KMS-11 (cell line): ENCODE measurements around the gene METAP1D.

Experiments
- H2AFZ ChIP-seq: fragments of 200-600 bp; sonication (generic); 2 replicates; pipeline ENCODE4 v1.6.1; 2016; ENCODE audit warnings: antibody characterized with exemption, mixed run types, low read depth
- H3K27ac ChIP-seq: fragments of 200-600 bp; sonication (generic); 2 replicates; pipeline ENCODE4 v1.6.1; 2016; ENCODE audit warnings: mild to moderate bottlenecking, mixed run types
- H3K27me3 ChIP-seq: fragments of 200-600 bp; sonication (generic); 2 replicates; pipeline ENCODE4 v1.6.1; 2017; ENCODE audit warnings: mild to moderate bottlenecking, low read depth, mixed run types, moderate library complexity; ENCODE audit not compliant: insufficient read depth
- H3K36me3 ChIP-seq: fragments of 200-600 bp; sonication (generic); 2 replicates; pipeline ENCODE4 v1.6.1; 2017; ENCODE audit warnings: mild to moderate bottlenecking, mixed run types; ENCODE audit not compliant: insufficient read depth
- H3K4me1 ChIP-seq: fragments of 200-600 bp; sonication (generic); 2 replicates; pipeline ENCODE4 v1.6.1; 2016; ENCODE audit warnings: mild to moderate bottlenecking, low read depth, mixed run types; ENCODE audit not compliant: poor library complexity, severe bottlenecking
- H3K4me2 ChIP-seq: fragments of 200-600 bp; sonication (generic); 2 replicates; pipeline ENCODE4 v1.7.0; 2016; ENCODE audit warnings: mild to moderate bottlenecking, mixed run types
- H3K4me3 ChIP-seq: fragments of 200-600 bp; sonication (generic); IDR thresholded peaks from 2 replicates; pipeline ENCODE4 v1.6.1; 2017; ENCODE audit warnings: low read depth, low read length, mixed read lengths; ENCODE audit not compliant: insufficient read depth
- H3K79me2 ChIP-seq: fragments of 200-600 bp; sonication (generic); 2 replicates; pipeline ENCODE4 v1.6.1; 2016; ENCODE audit warnings: low read depth, mixed run types; ENCODE audit not compliant: insufficient read depth
- H3K9ac ChIP-seq: fragments of 200-600 bp; sonication (generic); 2 replicates; pipeline ENCODE4 v1.6.1; 2016; ENCODE audit warnings: mild to moderate bottlenecking, mixed run types
- H4K20me1 ChIP-seq: fragments of 200-600 bp; sonication (generic); 2 replicates; pipeline ENCODE4 v1.6.1; 2016; ENCODE audit warnings: mild to moderate bottlenecking, mixed run types; ENCODE audit not compliant: insufficient read depth
- TF ChIP-seq, protein P1 (sequence below): fragments of 200-600 bp; sonication (generic); conservative IDR thresholded peaks from 2 replicates; pipeline ENCODE4 v1.6.1; 2017; ENCODE audit warnings: low read depth, mild to moderate bottlenecking, antibody characterized with exemption, low read length, moderate library complexity, mixed read lengths

Gene METAP1D

DNA sequence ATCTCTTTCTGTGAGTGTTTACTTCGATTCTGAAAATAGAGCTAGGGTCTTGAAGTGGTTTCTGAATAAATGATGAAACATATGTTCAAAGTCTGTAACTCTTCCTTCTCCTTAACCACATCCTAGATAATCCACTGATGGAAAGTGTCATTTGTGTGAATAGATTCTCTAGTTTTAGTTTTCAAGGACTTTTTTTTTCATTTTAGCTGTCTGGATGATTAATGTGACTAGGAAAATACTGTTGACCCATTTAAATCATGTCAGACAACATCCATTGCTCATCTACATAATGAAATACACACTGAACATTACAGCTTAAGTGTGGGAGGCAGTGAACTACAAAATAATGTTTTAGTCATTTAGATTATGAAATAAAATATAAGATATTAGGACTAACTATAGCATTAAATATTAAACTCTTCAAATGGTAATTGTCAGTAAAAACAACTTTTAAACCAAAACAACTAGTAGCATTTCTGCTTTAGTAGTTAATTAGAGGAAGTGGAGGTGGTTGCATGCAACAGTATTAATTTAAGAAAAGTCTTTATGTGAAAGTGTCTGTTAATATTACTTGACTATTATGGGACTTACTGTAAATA, 46.4 kb downstream of the METAP1D start:
- H3K36me3 ChIP-seq: no peaks in the 10 kb centered on the region
- H2AFZ ChIP-seq: no peak overlapping the region
- H3K4me3 ChIP-seq: no peak overlapping the region
- no peak overlapping the region for H3K4me2 ChIP-seq
- no peaks in the 10 kb centered on the region for H4K20me1 ChIP-seq
- TF ChIP-seq, protein P1, sequence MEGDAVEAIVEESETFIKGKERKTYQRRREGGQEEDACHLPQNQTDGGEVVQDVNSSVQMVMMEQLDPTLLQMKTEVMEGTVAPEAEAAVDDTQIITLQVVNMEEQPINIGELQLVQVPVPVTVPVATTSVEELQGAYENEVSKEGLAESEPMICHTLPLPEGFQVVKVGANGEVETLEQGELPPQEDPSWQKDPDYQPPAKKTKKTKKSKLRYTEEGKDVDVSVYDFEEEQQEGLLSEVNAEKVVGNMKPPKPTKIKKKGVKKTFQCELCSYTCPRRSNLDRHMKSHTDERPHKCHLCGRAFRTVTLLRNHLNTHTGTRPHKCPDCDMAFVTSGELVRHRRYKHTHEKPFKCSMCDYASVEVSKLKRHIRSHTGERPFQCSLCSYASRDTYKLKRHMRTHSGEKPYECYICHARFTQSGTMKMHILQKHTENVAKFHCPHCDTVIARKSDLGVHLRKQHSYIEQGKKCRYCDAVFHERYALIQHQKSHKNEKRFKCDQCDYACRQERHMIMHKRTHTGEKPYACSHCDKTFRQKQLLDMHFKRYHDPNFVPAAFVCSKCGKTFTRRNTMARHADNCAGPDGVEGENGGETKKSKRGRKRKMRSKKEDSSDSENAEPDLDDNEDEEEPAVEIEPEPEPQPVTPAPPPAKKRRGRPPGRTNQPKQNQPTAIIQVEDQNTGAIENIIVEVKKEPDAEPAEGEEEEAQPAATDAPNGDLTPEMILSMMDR: no peak
- H3K79me2 ChIP-seq: no peaks in the 10 kb centered on the region
- H3K27me3 ChIP-seq: no peaks in the 10 kb centered on the region
- H3K9ac ChIP-seq: no peak overlapping the region
- H3K27ac ChIP-seq: no peak overlapping the region
- H3K4me1 ChIP-seq: peaks cover 6% of the 10 kb centered on the region

DNA sequence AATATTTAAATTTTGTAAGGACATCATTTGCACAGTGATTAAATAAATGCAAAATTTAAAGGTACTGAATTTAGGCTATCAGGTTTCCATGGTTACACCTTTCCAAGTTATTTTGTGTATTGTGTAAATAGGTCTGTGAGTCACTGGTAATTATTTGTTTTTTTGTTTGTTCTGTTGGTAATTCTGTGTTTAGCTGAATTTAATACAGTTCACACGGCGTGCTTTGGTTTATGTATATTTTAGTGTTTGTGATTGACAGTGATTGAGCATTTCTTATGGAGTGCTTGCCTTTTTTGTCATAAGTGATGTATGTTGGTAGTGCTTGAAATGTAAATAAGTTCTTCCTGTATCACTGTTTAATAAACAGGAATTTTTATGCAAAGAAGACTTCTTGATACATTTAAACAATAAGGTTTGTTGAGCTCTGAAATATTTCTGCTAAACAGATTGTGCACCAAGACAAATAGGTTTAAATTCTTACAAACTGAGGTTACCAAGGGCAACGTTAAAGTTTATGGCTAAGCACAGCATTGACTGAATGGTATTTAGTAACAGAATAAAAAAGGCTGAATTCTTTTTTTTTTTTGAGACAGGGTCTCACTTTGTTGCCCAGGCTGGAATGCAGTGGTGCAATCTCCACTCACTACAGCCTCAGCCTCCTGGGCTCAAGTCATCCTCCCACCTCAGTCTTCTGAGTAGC, 47.3 kb downstream of the METAP1D start:
- Histone ChIP-seq H3K4me1 (peaks cover 6% of the 10 kb centered on the region), H3K79me2 (no peaks in the 10 kb centered on the region), H3K36me3 (no peaks in the 10 kb centered on the region), H3K9ac (no peak overlapping the region), H3K27me3 (no peaks in the 10 kb centered on the region), H3K27ac (no peak overlapping the region), H3K4me2 (no peak overlapping the region), H4K20me1 (no peaks in the 10 kb centered on the region), H3K4me3 (no peak overlapping the region), H2AFZ (no peak overlapping the region)
- TF ChIP-seq, protein P1: no peak

DNA sequence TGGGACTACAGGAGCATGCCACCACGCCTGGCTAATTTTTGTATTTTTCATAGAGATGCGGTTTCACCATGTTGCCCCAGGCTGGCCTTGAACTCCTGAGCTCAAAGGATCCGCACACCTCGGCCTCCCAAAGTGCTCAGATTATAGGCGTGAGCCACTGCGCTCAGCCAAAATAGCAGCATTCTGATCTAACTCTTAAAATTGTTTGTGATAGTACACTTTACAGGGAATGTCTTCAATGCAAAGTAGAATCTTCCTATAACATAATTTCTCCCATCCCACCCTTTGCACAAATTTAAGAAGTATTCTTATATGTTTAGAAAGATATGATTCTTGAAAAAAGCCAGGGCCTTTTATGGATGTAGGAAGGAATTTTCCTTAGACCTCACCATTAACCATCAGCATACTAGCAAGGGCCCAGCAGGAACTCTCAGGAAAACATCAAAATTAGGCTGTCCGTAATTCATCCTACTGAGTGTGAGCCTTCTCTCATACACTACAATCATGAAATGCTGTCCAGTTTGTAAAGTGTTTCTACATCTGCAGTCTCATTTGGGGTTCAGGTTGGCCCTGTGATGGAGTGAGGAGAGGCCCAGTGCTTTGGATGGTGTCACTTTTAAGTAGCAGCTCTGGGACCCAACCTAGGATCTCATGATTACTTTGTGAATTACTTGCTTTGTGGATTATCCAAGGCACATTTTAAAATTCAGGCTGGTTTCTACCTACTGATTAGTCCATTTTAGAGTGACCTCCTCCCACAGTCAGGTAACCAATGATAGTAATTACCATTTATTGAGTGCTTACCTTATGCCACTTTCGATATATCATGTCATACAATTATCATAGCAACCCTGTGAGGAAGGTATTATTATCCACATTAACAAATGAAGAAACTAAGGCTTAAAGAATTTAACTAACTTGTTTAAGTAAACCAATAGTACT, 48.1 kb downstream of the METAP1D start:
- Histone ChIP-seq H3K27ac (no peak overlapping the region), H2AFZ (no peak overlapping the region), H3K4me2 (no peak overlapping the region), H3K4me1 (peaks cover 6% of the 10 kb centered on the region), H3K27me3 (no peaks in the 10 kb centered on the region), H3K36me3 (no peaks in the 10 kb centered on the region), H3K9ac (no peak overlapping the region), H4K20me1 (no peaks in the 10 kb centered on the region), H3K79me2 (no peaks in the 10 kb centered on the region), H3K4me3 (no peak overlapping the region)
- TF ChIP-seq, protein P1: no peak

DNA sequence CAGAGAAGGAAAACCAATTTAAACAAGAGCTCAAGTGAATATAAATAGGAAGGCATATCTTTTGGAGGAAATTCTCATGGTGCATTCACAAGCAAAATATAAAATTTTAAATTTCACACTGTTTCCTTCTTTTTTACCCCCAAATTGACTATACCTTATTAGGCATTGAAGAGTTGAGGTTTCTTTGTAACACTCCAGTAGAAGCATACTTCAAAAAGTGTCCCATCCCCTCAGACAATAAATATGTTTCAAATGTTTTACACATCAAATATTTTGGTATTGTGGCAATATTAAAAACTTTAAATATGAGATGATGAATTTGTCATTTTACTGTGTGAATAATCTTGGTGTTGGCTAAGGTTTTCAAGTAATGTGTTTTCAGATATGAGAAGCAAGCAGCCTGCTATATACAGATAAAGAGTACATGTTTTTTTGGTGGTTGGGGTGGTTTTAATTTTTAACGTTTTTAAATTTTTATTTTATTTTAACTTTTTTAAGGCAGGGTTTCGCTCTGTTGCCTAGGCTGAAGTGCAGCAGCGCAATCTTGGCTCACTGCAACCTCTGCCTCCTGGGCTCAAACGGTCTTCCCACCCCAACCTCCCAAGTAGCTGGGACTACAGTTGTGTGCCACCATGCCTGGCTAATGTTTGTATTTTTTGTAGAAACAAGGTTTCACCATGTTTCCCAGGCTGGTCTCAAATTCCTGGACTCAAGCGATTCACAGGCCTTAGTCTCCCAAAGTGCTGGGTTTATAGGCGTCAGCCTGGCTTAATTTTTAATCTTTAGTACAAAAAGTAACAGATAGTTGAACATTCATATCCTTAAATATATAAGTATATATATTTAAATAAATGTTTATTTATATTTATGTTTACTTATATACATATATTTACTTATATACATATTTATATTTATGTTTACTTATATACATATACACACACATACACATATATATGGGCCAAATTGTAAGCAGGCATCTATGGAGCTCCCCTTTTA, 49.1 kb downstream of the METAP1D start:
- no peaks in the 10 kb centered on the region for H4K20me1 ChIP-seq
- H3K36me3 ChIP-seq: no peaks in the 10 kb centered on the region
- H2AFZ ChIP-seq: no peak overlapping the region
- no peaks in the 10 kb centered on the region for H3K79me2 ChIP-seq
- no peaks in the 10 kb centered on the region for H3K27me3 ChIP-seq
- H3K4me2 ChIP-seq: no peak overlapping the region
- H3K27ac ChIP-seq: no peak overlapping the region
- H3K4me3 ChIP-seq: no peak overlapping the region
- peaks cover 6% of the 10 kb centered on the region for H3K4me1 ChIP-seq
- TF ChIP-seq, protein P1: no peak
- H3K9ac ChIP-seq: no peak overlapping the region
